K562 (cell line): Measurements from ENCODE around the gene RBM34. TPM values are rescaled to one million over a fixed set of nuclear protein-coding genes. Genes with fewer than 3 reads are reported as not detected.

Experiments
- ATAC-seq: fragments of 200-7000 bp; cut with Tn5 transposase; 3 replicates; pipeline ENCODE4 v1.9.1; 2020; ENCODE audit warnings: moderate library complexity
- BruUV-seq: library from RNA; stranded (reverse); fragments of 400-500 nt; replicated peaks from 2 replicates; lab custom pipeline; 2021; lab: Mats Ljungman, UMichigan
- CTCF ChIA-PET: fragments of 300-600 bp; formaldehyde crosslinking; extraction: SDS; loops from one replicate; lab custom pipeline; 2021; ENCODE audit warnings: low intra/inter-chr PET ratio; lab: Yijun Ruan, JAX
- POLR2A ChIA-PET: fragments of 300-600, 350-650 bp; sonication (Branson Sonifier 250); formaldehyde crosslinking; extraction: SDS; loops from one replicate; lab custom pipeline; 2021; ENCODE audit warnings: antibody characterized with exemption, inconsistent platforms; lab: Yijun Ruan, JAX
- DNase-seq, 4 experiments: peaks; one replicate each; pipeline versions ENCODE4 v3.0.0 to v3.0.0-alpha.2; 2011 to 2018; ENCODE audit warnings: low spot score in 3 of 4, mixed read lengths in 3 of 4; ENCODE audit errors: extremely low read depth in 1 of 4
- FAIRE-seq: peaks from 2 replicates; lab custom pipeline; 2011; peaks lifted over from hg19 to GRCh38; lab: Jason Lieb, UNC
- H2AFZ ChIP-seq: 2 replicates; pipeline ENCODE4 v1.6.0; 2011; ENCODE audit warnings: low read depth, low read length, control low read depth, inconsistent platforms
- H3K27ac ChIP-seq: fragments of 200-600 bp; 3 replicates; pipeline ENCODE4 v1.8.0; 2011; ENCODE audit warnings: low read depth, mild to moderate bottlenecking, control low read depth, inconsistent platforms, low read length, moderate library complexity, mixed read lengths; ENCODE audit errors: extremely low read depth
- H3K27me3 ChIP-seq, 2 experiments: fragments of 300-600 bp in 1 of 2; 2 replicates in 1 of 2; 3 replicates in 1 of 2; pipeline versions ENCODE4 v1.6.0 to v1.8.0; 2011; ENCODE audit warnings: inconsistent platforms in 2 of 2, low read length in 2 of 2, mild to moderate bottlenecking in 1 of 2, mixed read lengths in 1 of 2, moderate library complexity in 1 of 2; ENCODE audit not compliant: control insufficient read depth in 2 of 2, insufficient read depth in 2 of 2
- H3K36me3 ChIP-seq: fragments of 300-600 bp; 3 replicates; pipeline ENCODE4 v1.8.0; 2011; ENCODE audit warnings: mild to moderate bottlenecking, low read length, inconsistent platforms; ENCODE audit not compliant: control insufficient read depth, insufficient read depth
- H3K4me1 ChIP-seq, 2 experiments: fragments of 200-600 bp in 1 of 2; replicated peaks in 1 of 2; 2 replicates in 1 of 2; 3 replicates in 1 of 2; pipeline versions ENCODE4 v1.5.1 to v1.8.0; 2011; ENCODE audit warnings: inconsistent platforms in 2 of 2, low read length in 2 of 2, mild to moderate bottlenecking in 1 of 2, mixed read lengths in 1 of 2, moderate library complexity in 1 of 2; ENCODE audit not compliant: control insufficient read depth in 2 of 2, insufficient read depth in 2 of 2
- H3K4me2 ChIP-seq: 2 replicates; pipeline ENCODE4 v1.6.1; 2011; ENCODE audit warnings: low read length, control low read depth, inconsistent platforms, mixed read lengths; ENCODE audit not compliant: insufficient read depth
- H3K4me3 ChIP-seq: fragments of 200-600 bp; sonication (generic), shearing (Covaris generic); 2 replicates; pipeline ENCODE4 v1.5.1; 2016; ENCODE audit warnings: control low read depth, inconsistent platforms
- H3K79me2 ChIP-seq: fragments of 200-600 bp; 3 replicates; pipeline ENCODE4 v1.8.0; 2011; ENCODE audit warnings: low read length, inconsistent platforms; ENCODE audit not compliant: control insufficient read depth, insufficient read depth
- H3K9ac ChIP-seq, 2 experiments: 2 replicates each; pipeline versions ENCODE4 v1.6.0 to v1.6.1; 2011; ENCODE audit warnings: low read depth in 2 of 2, low read length in 2 of 2, control low read depth in 1 of 2, inconsistent platforms in 1 of 2, mild to moderate bottlenecking in 1 of 2, mixed read lengths in 1 of 2; ENCODE audit not compliant: insufficient read depth in 1 of 2
- H3K9me1 ChIP-seq: one replicate; pipeline ENCODE4 v1.6.0; 2011; ENCODE audit warnings: inconsistent platforms, mild to moderate bottlenecking, low read length, moderate library complexity; ENCODE audit not compliant: control insufficient read depth, insufficient read depth
- H3K9me3 ChIP-seq: replicated peaks from 2 replicates; pipeline ENCODE4 v1.5.1; 2011; ENCODE audit warnings: low read depth, low read length, inconsistent platforms; ENCODE audit not compliant: control insufficient read depth, insufficient read depth
- H4K20me1 ChIP-seq: replicated peaks from 2 replicates; pipeline ENCODE4 v1.6.1; 2011; ENCODE audit warnings: low read length, inconsistent platforms, mixed read lengths; ENCODE audit not compliant: control insufficient read depth, insufficient read depth
- ADNP ChIP-seq: fragments of 200-800 bp; sonication (Bioruptor generic); IDR thresholded peaks from 2 replicates; pipeline ENCODE4 v1.6.1; 2016; ENCODE audit warnings: missing genetic modification characterization, missing compliant biosample characterization
- BCOR ChIP-seq: fragments of 450-650 bp; IDR thresholded peaks from 2 replicates; pipeline ENCODE4 v1.6.1; 2016
- CBX1 ChIP-seq: sonication (generic); IDR thresholded peaks from 2 replicates; pipeline ENCODE4 v1.6.1; 2016; ENCODE audit warnings: antibody characterized with exemption, low read depth, mild to moderate bottlenecking
- GTF2E2 ChIP-seq: fragments of 200-800 bp; sonication (Bioruptor generic); IDR thresholded peaks from 2 replicates; pipeline ENCODE4 v1.6.1; 2016; ENCODE audit warnings: missing genetic modification characterization, missing compliant biosample characterization
- LARP7 ChIP-seq: fragments of 450-650 bp; IDR thresholded peaks from 2 replicates; pipeline ENCODE4 v1.6.1; 2016
- POLR2AphosphoS5 ChIP-seq: IDR thresholded peaks from 2 replicates; pipeline ENCODE4 v1.6.1; 2011; ENCODE audit warnings: mild to moderate bottlenecking, low read depth, low read length, moderate library complexity; ENCODE audit not compliant: control insufficient read depth, insufficient read depth
- TAF9B ChIP-seq: fragments of 450-650 bp; IDR thresholded peaks from 2 replicates; pipeline ENCODE4 v1.6.1; 2018; ENCODE audit warnings: mild to moderate bottlenecking; ENCODE audit not compliant: partially characterized antibody
- TBL1XR1 ChIP-seq, 2 experiments: IDR thresholded peaks; 2 replicates each; pipeline ENCODE4 v1.6.1; 2012; ENCODE audit warnings: improper control_type of control experiment in 2 of 2, low read length in 2 of 2, mild to moderate bottlenecking in 1 of 2
- ZNF12 ChIP-seq: sonication (generic); formaldehyde crosslinking; IDR thresholded peaks from 2 replicates; pipeline ENCODE4 v1.4.0; 2020; ENCODE audit warnings: mild to moderate bottlenecking, missing genetic modification reagents
- WGBS: fragments of 100-300 bp; shearing (Covaris generic); methylation state at CpG from one replicate; pipeline ENCODE4 v1.1.6; 2016; ENCODE audit warnings: low coverage, mixed read lengths; ENCODE audit not compliant: insufficient coverage; ENCODE audit errors: missing lambda C conversion rate; 5-methylcytosine and 5-hydroxymethylcytosine counted together
- in situ Hi-C: fragments of 300-500 bp; cut with MboI; formaldehyde crosslinking; loops from 4 replicates; pipeline ENCODE4 v1.15.0; 2018; ENCODE audit warnings: inconsistent platforms, mixed read lengths
- intact Hi-C: fragments of 100-400 bp; cut with micrococcal nuclease; formaldehyde crosslinking; loops from 2 replicates; pipeline ENCODE4 v1.14.2; 2022
- polyA plus RNA-seq, 8 experiments: library from polyadenylated mRNA; depleted of rRNA in 4 of 8; stranded (reverse) in 5 of 8; unstranded in 3 of 8; fragments of >200 nt; fragmentation: Nextera tagmentation in 2 of 8; fragmentation: Illumina TruSeq in 1 of 8; extraction: Ambion mirVana in 2 of 8; extraction: Trizol in 1 of 8; gene quantifications; 2 replicates each; pipeline versions ENCODE4 v1.2.1 to v1.2.3, GENCODE V29; 2011 to 2014; ENCODE audit warnings: inconsistent platforms in 1 of 8, missing spikeins in 1 of 8
- total RNA-seq, 7 experiments: library from RNA; depleted of rRNA in 6 of 7; stranded (reverse); fragments of >200 nt in 6 of 7; fragmentation: Illumina TruSeq in 2 of 7; extraction: Trizol in 2 of 7; gene quantifications; 2 replicates each; pipeline versions ENCODE4 v1.2.1 to v1.2.3, GENCODE V29; 2011 to 2021; ENCODE audit warnings: low replicate concordance in 1 of 7
- TF ChIP-seq, protein P1 (sequence below): IDR thresholded peaks from 3 replicates; pipeline ENCODE4 v1.6.1; 2011; ENCODE audit warnings: borderline replicate concordance, mild to moderate bottlenecking, moderate library complexity; ENCODE audit not compliant: insufficient read length; ENCODE audit errors: extremely low read depth
- TF ChIP-seq, protein P2 (sequence below), 2 experiments: IDR thresholded peaks in 1 of 2; conservative IDR thresholded peaks in 1 of 2; 2 replicates each; pipeline ENCODE4 v1.6.1; 2016; ENCODE audit warnings: low read depth in 2 of 2, mild to moderate bottlenecking in 1 of 2, missing compliant biosample characterization in 1 of 2, missing genetic modification characterization in 1 of 2, moderate library complexity in 1 of 2

Gene RBM34
- total and polyA plus RNA-seq, 9 of the 15 experiments (the other 6 are each of a cell fraction or from before 2014, with no cell fraction given) = 64.0 to 178 (median 124) TPM

DNA sequence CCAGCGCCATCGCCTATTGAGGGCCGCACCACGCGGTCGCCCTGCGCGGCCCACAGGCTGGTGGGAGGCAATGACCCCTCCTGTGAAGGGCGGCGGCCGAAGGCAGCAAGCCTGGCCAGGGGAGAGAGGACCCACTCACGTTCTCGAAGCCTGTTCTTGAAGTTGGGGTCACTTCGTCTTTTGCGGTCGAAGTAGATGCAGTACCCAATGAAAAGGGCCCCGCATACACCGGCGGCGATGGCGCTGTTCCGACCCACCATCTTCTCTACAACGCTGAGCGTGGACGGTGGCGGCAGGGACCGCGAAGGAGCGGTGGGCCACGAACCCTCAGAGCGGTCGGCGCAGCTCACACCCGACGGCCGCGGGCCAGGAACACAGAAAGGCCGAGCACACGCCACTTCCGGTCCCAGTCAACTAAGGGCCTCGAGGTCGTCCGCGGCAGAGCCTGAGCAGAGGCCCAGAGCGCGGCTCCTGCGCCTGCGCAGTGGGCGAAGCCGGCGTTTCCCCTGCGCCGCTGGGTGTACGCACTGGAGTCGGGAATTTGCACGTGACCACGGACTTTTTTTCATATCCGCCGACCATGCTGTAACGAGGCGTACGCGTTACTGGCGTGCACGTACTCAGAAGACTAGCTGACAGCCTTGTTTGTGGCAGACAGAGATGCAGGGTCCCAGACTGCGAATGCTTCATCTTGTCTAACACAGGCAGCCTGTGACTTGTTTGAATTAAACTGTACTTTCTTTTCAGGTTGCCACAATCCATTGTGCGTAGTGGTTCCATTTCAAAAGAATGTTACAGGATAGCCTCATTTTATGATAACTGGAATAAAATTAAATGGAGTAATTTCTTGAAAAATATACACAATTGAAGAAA is 32.4 kb downstream of the RBM34 start, which contains the start of gene TOMM20 (continued):
- TF ChIP-seq, protein P1, sequence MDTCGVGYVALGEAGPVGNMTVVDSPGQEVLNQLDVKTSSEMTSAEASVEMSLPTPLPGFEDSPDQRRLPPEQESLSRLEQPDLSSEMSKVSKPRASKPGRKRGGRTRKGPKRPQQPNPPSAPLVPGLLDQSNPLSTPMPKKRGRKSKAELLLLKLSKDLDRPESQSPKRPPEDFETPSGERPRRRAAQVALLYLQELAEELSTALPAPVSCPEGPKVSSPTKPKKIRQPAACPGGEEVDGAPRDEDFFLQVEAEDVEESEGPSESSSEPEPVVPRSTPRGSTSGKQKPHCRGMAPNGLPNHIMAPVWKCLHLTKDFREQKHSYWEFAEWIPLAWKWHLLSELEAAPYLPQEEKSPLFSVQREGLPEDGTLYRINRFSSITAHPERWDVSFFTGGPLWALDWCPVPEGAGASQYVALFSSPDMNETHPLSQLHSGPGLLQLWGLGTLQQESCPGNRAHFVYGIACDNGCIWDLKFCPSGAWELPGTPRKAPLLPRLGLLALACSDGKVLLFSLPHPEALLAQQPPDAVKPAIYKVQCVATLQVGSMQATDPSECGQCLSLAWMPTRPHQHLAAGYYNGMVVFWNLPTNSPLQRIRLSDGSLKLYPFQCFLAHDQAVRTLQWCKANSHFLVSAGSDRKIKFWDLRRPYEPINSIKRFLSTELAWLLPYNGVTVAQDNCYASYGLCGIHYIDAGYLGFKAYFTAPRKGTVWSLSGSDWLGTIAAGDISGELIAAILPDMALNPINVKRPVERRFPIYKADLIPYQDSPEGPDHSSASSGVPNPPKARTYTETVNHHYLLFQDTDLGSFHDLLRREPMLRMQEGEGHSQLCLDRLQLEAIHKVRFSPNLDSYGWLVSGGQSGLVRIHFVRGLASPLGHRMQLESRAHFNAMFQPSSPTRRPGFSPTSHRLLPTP = no peak

DNA sequence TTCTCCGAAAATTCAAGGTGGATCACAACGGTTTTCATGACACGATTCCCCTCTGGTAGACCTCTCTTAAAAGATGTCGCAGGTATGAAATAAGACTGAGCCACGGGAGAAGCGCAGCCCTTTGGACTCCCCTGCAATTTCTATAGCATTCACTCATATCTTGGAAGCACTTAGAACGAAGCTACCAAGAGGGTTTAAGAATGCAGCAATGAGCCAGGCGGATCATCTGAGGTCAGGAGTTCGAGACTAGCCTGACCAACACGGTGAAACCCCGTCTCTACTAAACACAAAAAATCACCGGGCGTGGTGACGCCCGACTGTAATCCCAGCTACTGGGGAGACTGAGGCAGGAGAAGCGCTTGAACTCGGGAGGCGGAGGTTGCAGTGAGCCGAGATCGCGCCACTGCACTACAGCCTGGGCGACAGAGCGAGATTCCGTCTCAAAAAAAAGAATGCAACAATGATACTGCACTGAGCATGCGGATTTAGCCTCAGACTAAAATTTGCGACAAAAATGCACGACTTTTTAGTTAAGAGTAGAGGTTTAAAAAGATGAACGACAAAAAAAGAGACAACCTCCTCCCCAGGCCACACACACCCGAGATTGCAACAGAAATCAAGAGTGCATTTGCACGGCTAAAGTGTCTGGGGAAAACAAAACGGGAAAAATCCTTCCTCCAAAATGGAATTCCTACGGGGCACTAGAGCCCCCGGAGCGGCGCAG is 33.2 kb downstream of the RBM34 start:
- Histone ChIP-seq H3K4me2 (peak overlapping the region; percentile 93), H4K20me1 (peaks cover 37% of the 10 kb centered on the region), H3K27ac (peak overlapping the region; percentile 98), H3K4me1 (peaks cover 13 to 16% of the 10 kb centered on the region in 2 experiments; a peak in 4 of 5 replicates), H3K4me3 (peak overlapping the region; percentile 90), H3K9me3 (no peaks in the 10 kb centered on the region), H3K27me3 (no peaks in the 10 kb centered on the region), H3K79me2 (peaks cover 62% of the 10 kb centered on the region), H3K9me1 (no peaks in the 10 kb centered on the region), H2AFZ (peak overlapping the region; percentile 87; the same call in 1 of the 2 replicates), H3K9ac (peak overlapping the region; percentile 99), H3K36me3 (peaks cover 60% of the 10 kb centered on the region)
- intact Hi-C loops (loop anchor here (1.0 to 2.0 kb wide), 3 partner anchors 24 to 376 kb away; partner anchors contain the start of genes B3GALNT2 and RBM34), in situ Hi-C loops (no loop called here)
- DNase-seq (peak in 1 of 4 experiments; percentile 50), FAIRE-seq (no peak), ATAC-seq (peak; percentile 24)
- CTCF ChIA-PET = no interaction called here
- under 1% methylated on average over 35 of the region's 35 CpGs for WGBS
- BruUV-seq = no TSS peak
- POLR2A ChIA-PET = interaction anchor here (0.8 to 2.9 kb wide), 13 partner anchors 8 to 517 kb away, joined by 3 to 21 read pairs (median 6); partner anchors contain the start of gene RBM34
- TF ChIP-seq TBL1XR1 (IDR thresholded peaks at IDR 0.05; ENCODE audit: low read length in 2 of 2) = 0 out of 4 replicates have a peak, but pooled peaks of 1 of the 2 experiments have one; percentile 19
- peak; percentile 20; the same call in 1 of the 2 replicates for TF ChIP-seq GTF2E2 (tag)
- peak; percentile 72 for TF ChIP-seq BCOR
- 0 out of 2 replicates have a peak, but pooled peaks have one; percentile 15 for TF ChIP-seq ZNF12 (CRISPR knock-in tag)
- peak; percentile 20; the same call in 1 of the 2 replicates for TF ChIP-seq POLR2AphosphoS5
- peak; percentile 15; the same call in 1 of the 2 replicates for TF ChIP-seq CBX1
- 0 out of 2 replicates have a peak, but pooled peaks have one; percentile 20 for TF ChIP-seq LARP7
- no peak for TF ChIP-seq TAF9B
- peak; percentile 77; the same call in 1 of the 2 replicates for TF ChIP-seq ADNP (tag)
- TF ChIP-seq, protein P2, sequence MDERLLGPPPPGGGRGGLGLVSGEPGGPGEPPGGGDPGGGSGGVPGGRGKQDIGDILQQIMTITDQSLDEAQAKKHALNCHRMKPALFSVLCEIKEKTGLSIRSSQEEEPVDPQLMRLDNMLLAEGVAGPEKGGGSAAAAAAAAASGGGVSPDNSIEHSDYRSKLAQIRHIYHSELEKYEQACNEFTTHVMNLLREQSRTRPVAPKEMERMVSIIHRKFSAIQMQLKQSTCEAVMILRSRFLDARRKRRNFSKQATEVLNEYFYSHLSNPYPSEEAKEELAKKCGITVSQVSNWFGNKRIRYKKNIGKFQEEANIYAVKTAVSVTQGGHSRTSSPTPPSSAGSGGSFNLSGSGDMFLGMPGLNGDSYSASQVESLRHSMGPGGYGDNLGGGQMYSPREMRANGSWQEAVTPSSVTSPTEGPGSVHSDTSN (CRISPR knock-in tag; IDR thresholded peaks at IDR 0.05; ENCODE audit: low read depth) = no peak
- TF ChIP-seq, protein P2 (tag; conservative IDR thresholded peaks at IDR 0.05; ENCODE audit: low read depth) = no peak
